Endometrium (tissue), 2 donors: ENCODE results near the gene UROS.

Source experiments
- FAIRE-seq: peaks from 2 replicates; lab custom pipeline; 2012; peaks lifted over from hg19 to GRCh38; lab: Jason Lieb, UNC
- donor health status: control.
- donor health status: control.

UROS gene

GRCh38 chr10:125836746-125837145 is 13.7 kb upstream of the UROS start:
- FAIRE-seq = no peak

GRCh38 chr10:125828311-125828710 is 5.3 kb upstream of the UROS start:
- no peak for FAIRE-seq

- no peak for FAIRE-seq
Measured at GRCh38 chr10:125827133-125827532, 4.1 kb upstream of the UROS start.

- no peak for FAIRE-seq
Measured at GRCh38 chr10:125824736-125825135, 1.7 kb upstream of the UROS start.

- FAIRE-seq = no peak
Measured at GRCh38 chr10:125823663-125824251, 699 bp upstream of the UROS start.

GRCh38 chr10:125820701-125821100 is 2.4 kb downstream of the UROS start:
- no peak for FAIRE-seq

GRCh38 chr10:125817337-125817946 is 5.6 kb downstream of the UROS start:
- FAIRE-seq = no peak

GRCh38 chr10:125816548-125816947 is 6.5 kb downstream of the UROS start:
- no peak for FAIRE-seq

GRCh38 chr10:125815764-125816163 is 7.3 kb downstream of the UROS start:
- no peak for FAIRE-seq

- FAIRE-seq = no peak
Measured at GRCh38 chr10:125812128-125812750, 10.8 kb downstream of the UROS start.

GRCh38 chr10:125811251-125811650 is 11.8 kb downstream of the UROS start:
- no peak for FAIRE-seq

GRCh38 chr10:125808047-125808446 is 15.0 kb downstream of the UROS start:
- no peak for FAIRE-seq

- no peak for FAIRE-seq
Measured at GRCh38 chr10:125802739-125803138, 20.3 kb downstream of the UROS start.

- FAIRE-seq = no peak
Measured at GRCh38 chr10:125802131-125802530, 20.9 kb downstream of the UROS start.

GRCh38 chr10:125801574-125801973 is 21.5 kb downstream of the UROS start:
- no peak for FAIRE-seq

GRCh38 chr10:125799451-125800182 is 23.4 kb downstream of the UROS start:
- no peak for FAIRE-seq

- FAIRE-seq = no peak
Measured at GRCh38 chr10:125797994-125798662, 24.9 kb downstream of the UROS start.

- FAIRE-seq = no peak
Measured at GRCh38 chr10:125797424-125797823, 25.6 kb downstream of the UROS start.

GRCh38 chr10:125795637-125796190 is 27.3 kb downstream of the UROS start:
- no peak for FAIRE-seq

- FAIRE-seq = no peak
Measured at GRCh38 chr10:125795128-125795527, 27.9 kb downstream of the UROS start.

- FAIRE-seq = no peak
Measured at GRCh38 chr10:125792342-125793300, 30.4 kb downstream of the UROS start.
